Thyroid gland (tissue), 4 donors: ENCODE measurements around the gene RDX.

ENCODE experiments used
- CTCF ChIP-seq, 6 experiments: fragments of 200-600 bp in 3 of 6; fragments of 450-650 bp in 3 of 6; sonication (generic) in 3 of 6; IDR thresholded peaks; one replicate each; pipeline ENCODE4 v1.5.1; 2016 to 2019; ENCODE audit warnings: antibody characterized with exemption in 6 of 6, mild to moderate bottlenecking in 2 of 6, inconsistent platforms in 1 of 6, moderate library complexity in 1 of 6
- POLR2A ChIP-seq, 2 donors: fragments of 450-650 bp; IDR thresholded peaks; one replicate each; pipeline ENCODE4 v1.6.1; 2017; ENCODE audit warnings: antibody characterized with exemption in 2 of 2, mild to moderate bottlenecking in 2 of 2, moderate library complexity in 1 of 2

- TF ChIP-seq POLR2A (IDR thresholded peaks at IDR 0.05) (no peak), CTCF (IDR thresholded peaks at IDR 0.05) (no peak)
These were observed 119.3 kb downstream of the RDX start for GRCh38 chr11:110177086-110177456.
